Hematopoietic multipotent progenitor cell (in vitro differentiated cells): ENCODE measurements around the gene AMOTL1. TPM values are rescaled to one million over a fixed set of nuclear protein-coding genes. Genes with fewer than 3 reads are reported as not detected.
A peak's percentile ranks its signal among the peaks of the same experiment; 100 is the strongest.
"Not testable (repeated sequence)": the region's sequence is repeated elsewhere in the genome, so short reads cannot be mapped to it uniquely, and the experiment has no call there.

Experiments
- DNase-seq, 3 donors: peaks; one replicate each; pipeline ENCODE4 v3.0.0-alpha.2; 2011 to 2015; ENCODE audit warnings: low read depth in 2 of 3, low spot score in 2 of 3
- total RNA-seq: library from RNA; depleted of rRNA; stranded (reverse); fragments of >200 nt; gene quantifications from one replicate; pipeline ENCODE4 v1.2.3, GENCODE V29; 2012

AMOTL1 gene
- total RNA-seq, 1 donor = 14.3 TPM

GRCh38 chr11:94876222-94876621 lies 108.1 kb downstream of the AMOTL1 start:
- no peak for DNase-seq

GRCh38 chr11:94876645-94877442 lies 108.7 kb downstream of the AMOTL1 start:
- peak in 2 of 3 donors; percentile 86 to 87 for DNase-seq

GRCh38 chr11:94877443-94878200 lies 109.5 kb downstream of the AMOTL1 start:
- DNase-seq = no peak

DNA sequence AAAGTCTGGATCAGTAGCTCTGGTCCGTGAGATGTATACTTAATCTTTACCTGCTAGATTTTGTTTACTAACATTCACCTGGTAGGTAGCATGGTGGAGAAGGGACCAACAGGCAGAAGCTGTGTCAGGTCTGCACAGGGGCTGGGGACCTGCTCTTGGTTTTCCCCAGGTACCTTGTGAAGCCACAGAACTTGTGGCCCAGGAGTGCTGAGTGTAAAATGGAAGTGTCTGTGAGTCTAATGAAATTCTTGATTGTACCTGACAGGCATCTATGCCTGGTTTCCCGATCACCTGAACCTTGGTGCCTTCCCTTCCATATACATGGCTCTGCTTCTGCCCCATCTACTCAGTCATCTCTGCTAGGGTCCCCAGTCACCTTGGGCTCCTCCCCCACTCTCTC lies 110.8 kb downstream of the AMOTL1 start:
- DNase-seq = no peak

DNA sequence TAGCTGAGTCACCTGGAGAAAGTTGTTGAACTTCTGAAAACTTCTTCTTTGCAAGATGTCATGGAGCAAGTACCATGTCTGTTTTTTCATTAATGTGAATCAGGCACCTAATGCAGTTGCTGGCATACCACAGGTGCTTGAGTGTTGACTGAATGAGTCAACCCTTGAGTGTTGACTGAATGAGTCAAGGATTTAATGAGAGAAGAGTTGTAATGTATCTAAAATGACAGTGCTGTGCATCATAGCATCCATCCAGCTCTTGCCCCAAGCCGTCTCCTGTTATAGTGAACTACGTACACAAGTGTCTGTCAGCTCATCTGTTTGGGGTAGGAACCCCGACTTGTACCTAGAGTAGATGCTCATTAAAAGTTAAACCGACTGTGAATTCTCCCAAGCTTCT lies 112.1 kb downstream of the AMOTL1 start:
- no peak for DNase-seq

DNA sequence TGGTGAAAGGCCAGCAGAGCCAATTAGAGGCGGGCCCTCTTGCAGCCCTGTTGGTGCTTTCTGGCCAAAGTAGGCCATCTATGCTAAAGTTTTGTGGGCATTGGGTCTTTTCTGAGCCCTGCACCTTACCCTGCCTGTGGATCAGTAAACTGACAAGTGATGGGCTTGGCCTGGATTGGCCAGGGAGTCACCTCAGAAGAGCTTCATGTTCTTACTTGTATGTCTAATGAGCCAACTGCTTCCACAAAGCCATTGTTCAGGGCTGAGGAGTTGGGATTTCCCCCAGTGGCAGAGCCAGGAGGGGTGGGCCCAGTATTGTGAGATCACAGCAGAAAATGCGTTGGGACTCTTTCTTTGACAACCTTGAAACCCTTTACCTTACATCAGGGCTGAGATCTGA lies 114.8 kb downstream of the AMOTL1 start:
- DNase-seq = no peak

DNA sequence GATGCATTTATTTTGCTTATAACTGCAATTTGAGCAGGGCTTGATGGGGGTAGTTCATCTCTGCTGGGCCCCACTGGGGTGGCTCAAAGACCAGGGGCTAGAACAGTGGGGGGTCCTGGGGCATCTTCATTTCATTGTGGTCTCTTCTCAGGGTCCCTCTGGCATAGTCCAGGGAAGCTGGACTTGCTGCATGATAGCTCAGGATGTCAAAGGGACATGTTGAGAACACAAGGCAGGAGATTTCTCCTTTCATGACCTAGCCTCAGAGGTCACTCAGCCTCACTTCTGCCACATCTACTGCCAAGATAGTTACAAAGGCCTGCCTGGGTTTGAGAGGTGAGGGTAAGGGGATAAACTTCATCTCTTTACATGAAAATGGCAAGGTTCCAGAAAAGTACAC lies 115.7 kb downstream of the AMOTL1 start:
- DNase-seq = no peak

DNA sequence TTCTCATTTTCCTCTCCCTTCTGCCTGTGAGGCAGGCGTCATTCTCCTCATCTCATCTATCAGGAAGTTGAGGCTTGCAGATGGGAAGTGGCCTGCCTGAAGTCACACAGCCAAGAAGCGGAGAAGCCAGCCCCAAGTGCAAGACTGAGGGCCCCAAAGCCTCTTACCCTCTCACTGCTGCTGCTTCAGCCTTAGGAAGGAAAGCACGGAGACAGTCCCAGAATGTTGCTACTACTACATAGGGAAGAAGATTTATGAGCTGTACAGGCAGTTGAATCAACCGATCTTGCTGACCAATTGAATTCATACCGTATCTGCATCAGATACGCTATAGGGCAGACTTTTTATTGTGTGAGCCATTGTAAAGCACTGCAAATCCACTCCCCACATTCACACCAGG lies 116.2 kb downstream of the AMOTL1 start:
- peak in 2 of 3 donors; percentile 14 to 59 for DNase-seq

DNA sequence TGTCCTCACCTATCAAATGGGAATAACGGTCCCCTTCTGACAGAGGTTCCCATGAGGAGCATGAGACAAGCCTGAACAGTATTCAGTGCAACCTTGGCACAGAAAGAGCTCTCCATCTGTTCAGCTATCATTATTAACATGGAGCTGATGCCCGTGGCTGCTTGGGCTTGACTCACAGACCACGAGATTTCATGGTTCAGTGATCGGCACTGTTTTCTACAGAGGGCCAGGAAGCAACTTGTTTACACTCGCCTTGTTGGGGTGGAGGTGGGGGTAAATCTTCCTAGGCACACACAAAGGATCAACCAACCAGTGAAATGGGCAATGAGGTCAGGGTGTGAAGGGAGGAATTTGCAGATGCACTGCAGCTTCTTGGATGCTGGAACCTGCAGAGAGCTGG lies 117.0 kb downstream of the AMOTL1 start:
- DNase-seq = no peak

- no peak for DNase-seq
Measured at GRCh38 chr11:94885581-94885980, 117.4 kb downstream of the AMOTL1 start.

DNA sequence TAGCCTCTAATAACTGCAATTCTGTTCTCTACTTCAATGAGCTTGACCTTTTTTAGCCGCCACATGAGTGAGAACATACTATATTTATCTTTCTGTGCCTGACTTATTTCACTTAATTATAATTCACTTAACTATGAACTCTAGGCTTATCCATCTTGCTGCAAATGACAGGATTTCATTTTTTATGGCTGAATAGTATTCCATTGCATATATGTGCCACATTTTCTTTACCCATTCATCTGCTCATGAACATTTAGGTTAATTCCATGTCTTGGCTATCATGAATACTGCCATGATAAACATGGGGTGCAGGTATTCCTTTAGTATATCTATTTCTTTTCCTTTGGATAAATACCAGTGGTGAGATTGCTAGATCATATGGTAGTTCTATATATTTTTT lies 120.0 kb downstream of the AMOTL1 start:
- DNase-seq = no peak

DNA sequence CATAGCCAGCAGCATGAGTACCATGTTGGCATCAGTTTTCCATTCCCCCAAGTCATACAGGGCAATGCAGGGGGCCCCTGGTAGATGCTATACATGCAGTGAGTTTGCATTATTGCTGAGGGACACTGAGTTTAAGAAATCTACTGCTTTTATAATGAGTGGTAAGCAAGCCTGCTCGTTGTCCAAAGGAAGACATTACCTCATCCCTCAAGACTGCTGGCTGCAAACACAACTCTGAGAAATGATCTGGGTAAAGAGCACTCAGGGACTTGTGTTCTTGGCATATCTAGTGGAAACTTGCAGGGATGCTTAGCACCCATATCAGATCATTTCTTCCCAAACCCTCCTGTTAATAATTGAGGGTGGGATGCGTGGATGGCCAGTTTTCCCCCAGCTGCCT lies 127.3 kb downstream of the AMOTL1 start:
- no peak for DNase-seq

- DNase-seq = no peak
Measured at GRCh38 chr11:94895971-94896370, 127.8 kb downstream of the AMOTL1 start.

DNA sequence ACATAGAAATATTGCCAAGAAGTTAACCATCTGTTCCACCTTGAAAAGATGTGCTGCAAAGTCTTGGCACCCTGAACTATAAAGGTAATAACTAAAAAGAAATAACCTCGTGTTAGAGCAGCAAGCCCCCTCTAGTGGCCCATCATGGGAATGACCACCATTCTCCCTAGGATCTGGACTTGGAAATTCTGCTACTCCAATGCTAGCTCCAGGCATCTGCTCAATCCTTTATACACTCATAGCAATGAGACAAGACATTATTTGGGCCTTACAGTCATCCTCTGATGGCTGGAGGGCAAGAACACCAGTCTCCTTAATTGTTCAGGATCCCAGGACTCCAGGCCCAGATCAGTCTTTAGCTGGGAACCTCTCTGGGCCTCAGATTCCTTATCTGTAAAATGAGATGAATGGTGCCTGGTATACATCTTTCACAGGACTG lies 129.2 kb downstream of the AMOTL1 start:
- peak in 2 of 3 donors; percentile 17 to 50 for DNase-seq

- no peak for DNase-seq
Measured at GRCh38 chr11:94907226-94907625, 139.1 kb downstream of the AMOTL1 start.

DNA sequence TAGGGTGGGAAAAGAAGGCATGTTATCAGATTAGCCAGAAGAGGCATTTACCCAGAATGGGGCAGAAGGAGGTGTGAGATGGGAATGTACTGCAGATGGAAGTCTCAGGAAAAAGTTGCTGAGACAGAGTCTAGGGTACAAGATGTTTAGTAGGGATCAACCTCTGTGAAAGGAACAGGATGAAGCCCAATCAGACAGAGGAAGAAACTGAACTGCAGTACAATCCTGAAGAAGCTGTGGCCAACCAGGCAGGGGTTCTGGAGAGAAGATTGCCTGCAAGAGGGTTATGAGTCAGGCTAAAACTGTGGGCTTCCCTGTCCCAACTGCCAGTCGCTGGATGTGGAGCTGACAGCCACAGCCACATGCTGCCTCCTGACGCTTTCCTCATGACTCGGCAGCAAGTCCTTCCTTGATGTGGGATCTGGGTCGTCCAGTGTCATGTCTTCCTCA lies 141.2 kb downstream of the AMOTL1 start:
- no peak for DNase-seq

DNA sequence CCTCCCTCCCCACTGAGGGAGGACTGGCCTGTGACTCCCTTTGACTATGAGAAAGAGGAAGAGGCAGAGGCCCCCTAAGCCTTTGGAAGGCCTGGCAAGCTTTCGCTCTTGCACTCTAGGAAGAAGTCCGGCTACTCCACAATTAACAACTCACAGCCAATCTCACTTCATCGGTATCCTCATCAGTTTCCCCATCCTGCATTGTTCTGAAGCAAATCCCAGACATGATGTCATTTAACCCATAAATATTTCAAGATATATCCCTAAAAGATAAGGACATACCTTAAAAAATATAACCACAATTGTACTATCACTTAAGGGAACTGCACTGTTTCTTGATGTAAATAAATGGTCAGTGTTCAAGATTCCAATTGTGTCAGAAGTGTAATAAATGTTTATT lies 142.1 kb downstream of the AMOTL1 start:
- DNase-seq = no peak

GRCh38 chr11:94910779-94911178 lies 142.6 kb downstream of the AMOTL1 start:
- no peak for DNase-seq

GRCh38 chr11:94912806-94913205 lies 144.7 kb downstream of the AMOTL1 start:
- DNase-seq = no peak

GRCh38 chr11:94913718-94914394 lies 145.7 kb downstream of the AMOTL1 start:
- not testable (repeated sequence) for DNase-seq

DNA sequence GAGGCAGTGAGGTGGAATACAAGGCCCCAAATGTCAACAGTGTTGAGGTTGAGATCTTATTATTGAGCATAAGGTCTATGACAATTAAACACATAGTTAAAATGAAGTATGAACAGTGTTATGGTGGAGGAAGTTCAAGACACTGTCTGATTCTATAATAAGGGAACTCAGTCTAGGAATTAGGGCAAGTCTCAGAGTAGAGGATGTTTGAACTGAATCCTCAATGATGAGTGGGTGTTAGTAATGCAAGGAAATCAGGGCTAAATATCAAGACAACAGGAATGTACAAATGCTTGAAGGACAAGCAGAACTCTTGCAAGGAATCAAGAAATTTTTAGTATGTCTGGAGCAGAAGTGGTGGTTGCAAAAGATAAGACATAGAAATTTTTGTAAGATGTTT lies 152.2 kb downstream of the AMOTL1 start:
- DNase-seq = no peak
